Omental fat pad (tissue), 4 donors: ENCODE results near the gene CYP2D6. TPM values are rescaled to one million over a fixed set of nuclear protein-coding genes. Genes with fewer than 3 reads are reported as not detected.
"Not testable (repeated sequence)": the region's sequence is repeated elsewhere in the genome, so short reads cannot be mapped to it uniquely, and the experiment has no call there.

Source experiments
- ATAC-seq: fragments of 150-250 bp; one replicate; pipeline ENCODE4 v1.9.1; 2016; ENCODE audit warnings: mild to moderate bottlenecking, moderate library complexity; ENCODE audit not compliant: low FRiP score
- DNase-seq: peaks from one replicate; pipeline ENCODE4 v3.0.0-alpha.2; 2019; ENCODE audit warnings: low spot score
- CTCF ChIP-seq, 3 donors: fragments of 450-650 bp; IDR thresholded peaks; one replicate each; pipeline ENCODE4 v1.5.1; 2016 to 2017; ENCODE audit warnings: antibody characterized with exemption in 3 of 3, mild to moderate bottlenecking in 3 of 3, moderate library complexity in 2 of 3
- total RNA-seq, 4 donors: library from RNA; depleted of rRNA; stranded (reverse); fragments of >200 nt; gene quantifications; one replicate each; pipeline ENCODE4 v1.1.0, GENCODE V29; 2016

Gene CYP2D6
- 1 to 10 TPM in 1 of 4 donors, under 1 TPM in 3; 0.28 to 1.1 (median 0.49) TPM for total RNA-seq

- not testable (repeated sequence) for ATAC-seq, DNase-seq
These were observed at the start of gene CYP2D6 for GRCh38 chr22:42130639-42131431. Gene CYP2D6 (minus strand): TSS chr22:42130810. CDS start chr22:42130791, 19 bp downstream.

GRCh38 chr22:42179616-42180015 lies 49.0 kb upstream of the CYP2D6 start:
- ATAC-seq (no peak), DNase-seq (no peak)
- no peak for TF ChIP-seq CTCF (IDR thresholded peaks at IDR 0.05)

- ATAC-seq (no peak), DNase-seq (no peak)
- TF ChIP-seq CTCF (IDR thresholded peaks at IDR 0.05), result no peak
These were observed 48.4 kb upstream of the CYP2D6 start for GRCh38 chr22:42178910-42179519.

- DNase-seq, result no peak
- TF ChIP-seq CTCF (IDR thresholded peaks at IDR 0.05), result no peak
- ATAC-seq, result no peak
These were observed 47.3 kb upstream of the CYP2D6 start for GRCh38 chr22:42177891-42178336.

GRCh38 chr22:42176255-42176915 lies 45.8 kb upstream of the CYP2D6 start:
- TF ChIP-seq CTCF (IDR thresholded peaks at IDR 0.05), result no peak
- ATAC-seq, result no peak
- no peak for DNase-seq

- TF ChIP-seq CTCF (IDR thresholded peaks at IDR 0.05), result no peak
- DNase-seq, result no peak
These were observed 43.5 kb upstream of the CYP2D6 start for GRCh38 chr22:42174062-42174461.

GRCh38 chr22:42173183-42173926 lies 42.7 kb upstream of the CYP2D6 start:
- TF ChIP-seq CTCF (IDR thresholded peaks at IDR 0.05), result no peak
- DNase-seq (no peak), ATAC-seq (no peak)

More at GRCh38 chr22:42174062-42174461, 43.5 kb upstream of the CYP2D6 start:
- ATAC-seq, result no peak
